ENCODE measurements around the gene USP7.
"Not testable (repeated sequence)": the region's sequence is repeated elsewhere in the genome, so short reads cannot be mapped to it uniquely, and the experiment has no call there.

The USP7 gene

GRCh38 chr16:8963821-8964441, at the start of gene USP7:
TSS of gene USP7 (minus strand) at chr16:8963906. CDS start at chr16:8963285, 621 bp downstream.
- peak; percentile 90 for DNase-seq

- no peak for DNase-seq
Observed at GRCh38 chr16:9013508-9013864, 49.8 kb upstream of the USP7 start.

- no peak for DNase-seq
Observed at GRCh38 chr16:9012848-9013507, 49.3 kb upstream of the USP7 start.

GRCh38 chr16:9012330-9012729, 48.6 kb upstream of the USP7 start:
- DNase-seq = no peak

- peak; percentile 82 for DNase-seq
Observed at GRCh38 chr16:9008601-9009260, 45.0 kb upstream of the USP7 start.

- DNase-seq = no peak
Observed at GRCh38 chr16:9007177-9007794, 43.6 kb upstream of the USP7 start.

GRCh38 chr16:9004183-9004582, 40.5 kb upstream of the USP7 start:
- no peak for DNase-seq

- no peak for DNase-seq
Observed at GRCh38 chr16:9003763-9004162, 40.1 kb upstream of the USP7 start.

- DNase-seq = no peak
Observed at GRCh38 chr16:9003322-9003721, 39.6 kb upstream of the USP7 start.

- no peak for DNase-seq
Observed at GRCh38 chr16:9002042-9002441, 38.3 kb upstream of the USP7 start.

- DNase-seq = no peak
Observed at GRCh38 chr16:9000664-9001063, 37.0 kb upstream of the USP7 start.

GRCh38 chr16:8999800-9000199, 36.1 kb upstream of the USP7 start:
- DNase-seq = no peak

- DNase-seq = no peak
Observed at GRCh38 chr16:8998108-8998507, 34.4 kb upstream of the USP7 start.

- DNase-seq = peak; percentile 47
Observed at GRCh38 chr16:8996891-8997290, 33.2 kb upstream of the USP7 start.

GRCh38 chr16:8990445-8990844, 26.7 kb upstream of the USP7 start:
- no peak for DNase-seq

GRCh38 chr16:8989099-8989878, 25.6 kb upstream of the USP7 start:
- no peak for DNase-seq

GRCh38 chr16:8986818-8987191, 23.1 kb upstream of the USP7 start:
- no peak for DNase-seq

GRCh38 chr16:8986111-8986510, 22.4 kb upstream of the USP7 start:
- no peak for DNase-seq

- no peak for DNase-seq
Observed at GRCh38 chr16:8982816-8983215, 19.1 kb upstream of the USP7 start.

GRCh38 chr16:8981901-8982300, 18.2 kb upstream of the USP7 start:
- not testable (repeated sequence) for DNase-seq

GRCh38 chr16:8976189-8976588, 12.5 kb upstream of the USP7 start:
- DNase-seq = not testable (repeated sequence)

GRCh38 chr16:8975039-8975438, 11.3 kb upstream of the USP7 start:
- no peak for DNase-seq

Data from OCI-M1 (cell line).